ENCODE data around the gene TNK2. TPM values are rescaled to one million over a fixed set of nuclear protein-coding genes. Genes with fewer than 3 reads are reported as not detected.

The TNK2 gene
- total RNA-seq, 2 experiments from 2014 or later: 43.6 to 92.1 TPM

- no peak for DNase-seq (ENCODE audit: low spot score)
- H4K20me1 ChIP-seq (ENCODE audit: insufficient read depth, low read length): no peaks in the 10 kb centered on the region
- TF ChIP-seq EZH2phosphoT487 (IDR thresholded peaks at IDR 0.05; ENCODE audit: borderline replicate concordance, low read depth, low read length) (no peak), CTCF (conservative IDR thresholded peaks at IDR 0.05; ENCODE audit: low read length) (no peak)
- no peak overlapping the region for H3K4me3 ChIP-seq (ENCODE audit: low read depth, low read length, poor library complexity, severe bottlenecking)
- H3K9me3 ChIP-seq (ENCODE audit: low read length): no peaks in the 10 kb centered on the region
- H3K79me2 ChIP-seq (ENCODE audit: insufficient read depth, low read depth, low read length): no peaks in the 10 kb centered on the region
- H3K9me2 ChIP-seq (ENCODE audit: insufficient read depth, low read length): no peaks in the 10 kb centered on the region
- no TSS peak for BruUV-seq (replicated peaks)
- H3K4me2 ChIP-seq (ENCODE audit: low read length): peak overlapping the region; percentile 55
- H3K36me3 ChIP-seq (ENCODE audit: insufficient read depth, low read length): peaks cover 8% of the 10 kb centered on the region; the same call in 1 of the 2 replicates
- no peaks in the 10 kb centered on the region for H3K4me1 ChIP-seq (ENCODE audit: insufficient read depth, low read length, poor library complexity, severe bottlenecking)
- intact Hi-C loops (cut with micrococcal nuclease; ENCODE audit: unreplicated experiment): loop anchor here (1.0 to 10.0 kb wide), 3 partner anchors 34 to 235 kb away; no protein-coding TSS in a partner anchor
- ChIA-PET CTCF (ENCODE audit: unreplicated experiment) (interaction anchor here (1.3 kb wide), 1 partner anchor 33 kb away, joined by 5 read pairs; no protein-coding TSS in a partner anchor), POLR2A (no interaction called here)
- H2AFZ ChIP-seq (ENCODE audit: low read length): peak overlapping the region; percentile 38; the same call in 1 of the 2 replicates
- no peak overlapping the region for H3K27ac ChIP-seq (ENCODE audit: low read depth, low read length, poor library complexity, severe bottlenecking)
These were observed 48.4 kb downstream of the TNK2 start for GRCh38 chr3:195859846-195860411.

- no peaks in the 10 kb centered on the region for H3K9me2 ChIP-seq (ENCODE audit: insufficient read depth, low read length)
- H3K79me2 ChIP-seq (ENCODE audit: insufficient read depth, low read depth, low read length): no peaks in the 10 kb centered on the region
- peak overlapping the region; percentile 55 for H3K4me2 ChIP-seq (ENCODE audit: low read length)
- H3K4me3 ChIP-seq (ENCODE audit: low read depth, low read length, poor library complexity, severe bottlenecking): no peak overlapping the region
- ChIA-PET POLR2A (interaction anchor here (0.5 to 0.8 kb wide), 2 partner anchors 43 to 129 kb away, joined by 3 to 4 read pairs; no protein-coding TSS in a partner anchor), CTCF (ENCODE audit: unreplicated experiment) (interaction anchor here (1.3 kb wide), 1 partner anchor 34 kb away, joined by 5 read pairs; no protein-coding TSS in a partner anchor)
- peak overlapping the region; percentile 38; the same call in 1 of the 2 replicates for H2AFZ ChIP-seq (ENCODE audit: low read length)
- BruUV-seq (replicated peaks): no TSS peak
- no peaks in the 10 kb centered on the region for H3K9me3 ChIP-seq (ENCODE audit: low read length)
- no peak overlapping the region for H3K27ac ChIP-seq (ENCODE audit: low read depth, low read length, poor library complexity, severe bottlenecking)
- TF ChIP-seq CTCF (conservative IDR thresholded peaks at IDR 0.05; ENCODE audit: low read length) (peak; percentile 98), EZH2phosphoT487 (IDR thresholded peaks at IDR 0.05; ENCODE audit: borderline replicate concordance, low read depth, low read length) (no peak)
- intact Hi-C loops (cut with micrococcal nuclease; ENCODE audit: unreplicated experiment): loop anchor here (1.0 to 10.0 kb wide), 3 partner anchors 35 to 234 kb away; no protein-coding TSS in a partner anchor
- H3K36me3 ChIP-seq (ENCODE audit: insufficient read depth, low read length): peaks cover 8% of the 10 kb centered on the region; the same call in 1 of the 2 replicates
- H3K4me1 ChIP-seq (ENCODE audit: insufficient read depth, low read length, poor library complexity, severe bottlenecking): no peaks in the 10 kb centered on the region
- H4K20me1 ChIP-seq (ENCODE audit: insufficient read depth, low read length): no peaks in the 10 kb centered on the region
- DNase-seq (ENCODE audit: low spot score): peak; percentile 73
These were observed 49.1 kb downstream of the TNK2 start for GRCh38 chr3:195859061-195859845.

All from OCI-LY7 (cell line).